HCT116 (cell line): Measurements from ENCODE around the gene UMOD. TPM values are rescaled to one million over a fixed set of nuclear protein-coding genes. Genes with fewer than 3 reads are reported as not detected.

Experiments used
- ATAC-seq: fragments of 200-7000 bp; cut with Tn5 transposase; 2 replicates; pipeline ENCODE4 v1.9.1; 2020; ENCODE audit warnings: mild to moderate bottlenecking, moderate library complexity
- BruUV-seq: library from RNA; stranded (reverse); fragments of 400-500 nt; replicated peaks from 2 replicates; lab custom pipeline; 2021; lab: Mats Ljungman, UMichigan
- CTCF ChIA-PET: fragments of 300-600 bp; sonication (Branson Sonifier 250); formaldehyde crosslinking; loops from one replicate; lab custom pipeline; 2021; ENCODE audit warnings: antibody characterized with exemption; lab: Charles Lee
- POLR2A ChIA-PET: fragments of 300-600, 350-600 bp; sonication (Branson Sonifier 250); formaldehyde crosslinking; loops from one replicate; lab custom pipeline; 2021; ENCODE audit warnings: antibody characterized with exemption; lab: Charles Lee
- RAD21 ChIA-PET, 2 experiments: fragments of 300-600 bp; sonication (Branson Sonifier 250); formaldehyde crosslinking; loops; one replicate each; lab custom pipeline; 2023; ENCODE audit warnings: low total read pairs in 2 of 2; ENCODE audit not compliant: uncharacterized antibody in 2 of 2, unreplicated experiment in 2 of 2, low non-redundant PET in 1 of 2; lab: Charles Lee
- DNase-seq: peaks from one replicate; pipeline ENCODE4 v3.0.0-alpha.2; 2010; ENCODE audit warnings: low read depth, low spot score
- H2AFZ ChIP-seq: fragments of 200-600 bp; shearing (Covaris generic), sonication (generic); 2 replicates; pipeline ENCODE4 v1.6.1; 2017; ENCODE audit warnings: low read depth, mixed run types, mixed read lengths, antibody characterized with exemption, low read length; ENCODE audit not compliant: poor library complexity, severe bottlenecking
- H3K27ac ChIP-seq: 2 replicates; pipeline ENCODE4 v1.5.1; 2012; ENCODE audit warnings: low read depth, low read length
- H3K27me3 ChIP-seq: fragments of 200-600 bp; sonication (generic); 2 replicates; pipeline ENCODE4 v1.6.1; 2016; ENCODE audit warnings: mixed run types, low read length, mixed read lengths; ENCODE audit not compliant: insufficient read depth
- H3K36me3 ChIP-seq, 2 experiments: fragments of 200-500 bp in 1 of 2; fragments of 200-600 bp in 1 of 2; sonication (Bioruptor generic) in 1 of 2; sonication (generic) in 1 of 2; 2 replicates each; pipeline versions ENCODE4 v1.5.1 to v1.6.1; 2014 to 2016; ENCODE audit warnings: low read length in 2 of 2, inconsistent platforms in 1 of 2, mixed read lengths in 1 of 2, mixed run types in 1 of 2; ENCODE audit not compliant: insufficient read depth in 2 of 2, control insufficient read depth in 1 of 2
- H3K4me1 ChIP-seq, 2 experiments: fragments of 200-600 bp in 1 of 2; sonication (generic) in 1 of 2; 2 replicates each; pipeline versions ENCODE4 v1.5.1 to v1.6.1; 2012 to 2017; ENCODE audit warnings: low read length in 2 of 2, inconsistent platforms in 1 of 2, mild to moderate bottlenecking in 1 of 2, mixed read lengths in 1 of 2, mixed run types in 1 of 2, moderate library complexity in 1 of 2; ENCODE audit not compliant: insufficient read depth in 2 of 2, control insufficient read depth in 1 of 2
- H3K4me2 ChIP-seq: fragments of 200-600 bp; sonication (generic); 2 replicates; pipeline ENCODE4 v1.6.1; 2017; ENCODE audit warnings: mixed run types, low read length, mixed read lengths
- H3K4me3 ChIP-seq, 2 experiments: fragments of 200-600 bp in 1 of 2; sonication (generic) in 1 of 2; replicated peaks in 1 of 2; 2 replicates each; pipeline ENCODE4 v1.5.1; 2011 to 2016; ENCODE audit warnings: low read length in 2 of 2, control low read depth in 1 of 2, low read depth in 1 of 2, mild to moderate bottlenecking in 1 of 2, mixed read lengths in 1 of 2, mixed run types in 1 of 2
- H3K79me2 ChIP-seq: fragments of 200-600 bp; sonication (generic); 2 replicates; pipeline ENCODE4 v1.6.1; 2017; ENCODE audit warnings: mild to moderate bottlenecking, mixed run types, low read length, moderate library complexity, mixed read lengths; ENCODE audit not compliant: insufficient read depth
- H3K9ac ChIP-seq: fragments of 200-600 bp; sonication (generic); 2 replicates; pipeline ENCODE4 v1.6.1; 2016; ENCODE audit warnings: low read length, mixed read lengths
- H3K9me2 ChIP-seq: fragments of 200-600 bp; sonication (generic), shearing (Covaris generic); 2 replicates; pipeline ENCODE4 v1.6.1; 2017; ENCODE audit warnings: mixed run types, mild to moderate bottlenecking, moderate library complexity; ENCODE audit not compliant: insufficient read depth
- H3K9me3 ChIP-seq, 2 experiments: fragments of 200-500 bp in 1 of 2; fragments of 200-600 bp in 1 of 2; sonication (Bioruptor generic) in 1 of 2; sonication (generic) in 1 of 2; 2 replicates each; pipeline ENCODE4 v1.6.1; 2014 to 2017; ENCODE audit warnings: low read length in 2 of 2, mixed read lengths in 2 of 2, inconsistent platforms in 1 of 2, low read depth in 1 of 2, mild to moderate bottlenecking in 1 of 2, mixed run types in 1 of 2, moderate library complexity in 1 of 2; ENCODE audit not compliant: control insufficient read depth in 1 of 2, insufficient read depth in 1 of 2
- H4K20me1 ChIP-seq: fragments of 200-600 bp; sonication (generic), shearing (Covaris generic); 2 replicates; pipeline ENCODE4 v1.6.1; 2017; ENCODE audit warnings: mixed run types, mild to moderate bottlenecking, moderate library complexity; ENCODE audit not compliant: insufficient read depth
- CBX3 ChIP-seq: IDR thresholded peaks from 2 replicates; pipeline ENCODE4 v1.6.1; 2012; ENCODE audit warnings: low read depth
- CTCF ChIP-seq, 3 experiments: fragments of 200-600 bp in 1 of 3; sonication (generic) in 1 of 3; IDR thresholded peaks in 2 of 3; conservative IDR thresholded peaks in 1 of 3; 2 replicates each; pipeline ENCODE4 v1.5.1; 2012 to 2017; ENCODE audit warnings: low read depth in 2 of 3, low read length in 2 of 3, antibody characterized with exemption in 1 of 3, borderline replicate concordance in 1 of 3, control low read depth in 1 of 3, mild to moderate bottlenecking in 1 of 3, mixed read lengths in 1 of 3, mixed run types in 1 of 3, moderate library complexity in 1 of 3; ENCODE audit not compliant: insufficient read depth in 1 of 3
- EZH2 ChIP-seq: fragments of 200-600 bp; sonication (generic); IDR thresholded peaks from 2 replicates; pipeline ENCODE4 v1.6.1; 2017; ENCODE audit warnings: antibody characterized with exemption, mixed run types
- EZH2phosphoT487 ChIP-seq: fragments of 200-600 bp; IDR thresholded peaks from 2 replicates; pipeline ENCODE4 v1.6.1; 2018; ENCODE audit warnings: antibody characterized with exemption, borderline replicate concordance
- FOSL1 ChIP-seq: IDR thresholded peaks from 2 replicates; pipeline ENCODE4 v1.6.1; 2012; ENCODE audit warnings: low read depth
- POLR2AphosphoS5 ChIP-seq: IDR thresholded peaks from 2 replicates; pipeline ENCODE4 v1.6.1; 2011; ENCODE audit warnings: mild to moderate bottlenecking, low read depth, low read length, moderate library complexity
- SIN3A ChIP-seq: IDR thresholded peaks from 2 replicates; pipeline ENCODE4 v1.6.1; 2012; ENCODE audit warnings: low read depth
- TCF7L2 ChIP-seq: IDR thresholded peaks from 2 replicates; pipeline ENCODE4 v1.7.0; 2011; ENCODE audit warnings: borderline replicate concordance, inconsistent platforms; ENCODE audit not compliant: insufficient read depth, insufficient read length; ENCODE audit errors: extremely low read depth
- YY1 ChIP-seq: IDR thresholded peaks from 2 replicates; pipeline ENCODE4 v1.6.1; 2011; ENCODE audit warnings: low read length, low read depth, moderate library complexity, mild to moderate bottlenecking; ENCODE audit not compliant: insufficient replicate concordance; ENCODE audit errors: extremely low read depth
- ZFX ChIP-seq: fragments of 450-650 bp; IDR thresholded peaks from 2 replicates; pipeline ENCODE4 v1.6.1; 2017
- ZNF274 ChIP-seq: fragments of 200-500 bp; sonication (Bioruptor generic); IDR thresholded peaks from 2 replicates; pipeline ENCODE4 v1.6.1; 2014; ENCODE audit warnings: mild to moderate bottlenecking, low read depth, low read length, inconsistent platforms
- intact Hi-C: fragments of 100-400 bp; cut with micrococcal nuclease; formaldehyde crosslinking; loops from 2 replicates; pipeline ENCODE4 v1.10.0; 2022
- total RNA-seq: library from RNA; stranded (reverse); gene quantifications from one replicate; pipeline ENCODE4 v1.2.1, GENCODE V29; 2021; ENCODE audit not compliant: unreplicated experiment

The UMOD gene
- total RNA-seq, 1 experiment from 2014 or later = not detected

GRCh38 chr16:20285993-20286499, 66.5 kb downstream of the UMOD start:
- no peak for ATAC-seq
- POLR2A ChIA-PET = no interaction called here

More at GRCh38 chr16:20285993-20286499, 66.5 kb downstream of the UMOD start:
- intact Hi-C loops = no loop called here
- Histone ChIP-seq H3K4me3 (no peak overlapping the region), H4K20me1 (no peaks in the 10 kb centered on the region), H3K36me3 (no peaks in the 10 kb centered on the region), H3K9me2 (no peaks in the 10 kb centered on the region), H3K27me3 (peaks cover 39% of the 10 kb centered on the region; the same call in 1 of the 2 replicates), H3K79me2 (no peaks in the 10 kb centered on the region), H3K9ac (no peak overlapping the region), H3K27ac (no peak overlapping the region), H3K4me1 (no peaks in the 10 kb centered on the region), H3K4me2 (no peak overlapping the region), H3K9me3 (no peaks in the 10 kb centered on the region), H2AFZ (no peak overlapping the region)
- RAD21 ChIA-PET = no interaction called here
- CTCF ChIA-PET = interaction anchor here (0.7 to 1.9 kb wide), 2 partner anchors 14 to 379 kb away, joined by 3 to 4 read pairs; no protein-coding TSS in a partner anchor
- DNase-seq = no peak
- TF ChIP-seq FOSL1 = no peak
- TF ChIP-seq YY1 = no peak
- no peak for TF ChIP-seq EZH2phosphoT487
- no peak for TF ChIP-seq POLR2AphosphoS5
- TF ChIP-seq ZFX = no peak
- no peak for TF ChIP-seq TCF7L2
- no peak for TF ChIP-seq ZNF274
- TF ChIP-seq EZH2 = no peak
- no peak for TF ChIP-seq CBX3
- no peak for TF ChIP-seq CTCF (IDR thresholded peaks at IDR 0.05 in 2 of 3, conservative IDR thresholded peaks at IDR 0.05 in 1 of 3; ENCODE audit: borderline replicate concordance in 1 of 3, insufficient read depth in 1 of 3, low read depth in 2 of 3, low read length in 2 of 3)
- TF ChIP-seq SIN3A = no peak
- no TSS peak for BruUV-seq

Other genes with a start within 250 kb of the UMOD start
- 8.7 TPM for gene GP2, start 25.2 kb downstream of the UMOD start, total RNA-seq
- not detected for gene PDILT, start 52.0 kb upstream of the UMOD start, total RNA-seq
- gene ACSM5, start 56.8 kb upstream of the UMOD start, total RNA-seq = not detected
- not detected for gene ACSM2A, start 98.8 kb upstream of the UMOD start, total RNA-seq
- not detected for gene ACSM2B, start 223.7 kb upstream of the UMOD start, total RNA-seq